SU-DHL-6 (cell line): ENCODE results near the gene LEFTY1.

Experiments
- CTCF ChIP-seq: fragments of 200-600 bp; sonication (generic); IDR thresholded peaks from one replicate; pipeline ENCODE4 v1.5.1; 2017; ENCODE audit warnings: antibody characterized with exemption, mild to moderate bottlenecking, low read length, moderate library complexity; ENCODE audit not compliant: insufficient read depth, poor library complexity, severe bottlenecking
- EZH2phosphoT487 ChIP-seq: fragments of 200-600 bp; sonication (generic), shearing (Covaris generic); conservative IDR thresholded peaks from 2 replicates; pipeline ENCODE4 v1.6.1; 2018; ENCODE audit warnings: mild to moderate bottlenecking, antibody characterized with exemption, low read length, moderate library complexity, mixed read lengths

- TF ChIP-seq CTCF (no peak), EZH2phosphoT487 (no peak)
Measured at GRCh38 chr1:225860107-225860506, 28.8 kb downstream of the LEFTY1 start.
